PC-9 (cell line): ENCODE data around the gene TRMT61B. TPM values are rescaled to one million over a fixed set of nuclear protein-coding genes. Genes with fewer than 3 reads are reported as not detected.

Experiments
- BruUV-seq: library from RNA; stranded (reverse); fragments of 400-500 nt; replicated peaks from 2 replicates; lab custom pipeline; 2021; lab: Mats Ljungman, UMichigan
- CTCF ChIA-PET: fragments of 300-600 bp; sonication (Branson Sonifier 250); formaldehyde crosslinking; loops from one replicate; lab custom pipeline; 2022; ENCODE audit warnings: antibody characterized with exemption; lab: Charles Lee
- POLR2A ChIA-PET: fragments of 300-600 bp; sonication (Branson Sonifier 250); formaldehyde crosslinking; loops from one replicate; lab custom pipeline; 2022; ENCODE audit warnings: antibody characterized with exemption; ENCODE audit not compliant: unreplicated experiment; lab: Charles Lee
- DNase-seq, 2 experiments: peaks; one replicate each; pipeline versions ENCODE4 v3.0.0 to v3.0.0-alpha.2; 2015 to 2022; ENCODE audit warnings: mixed read lengths in 1 of 2
- H2AFZ ChIP-seq: fragments of 200-600 bp; sonication (generic); 2 replicates; pipeline ENCODE4 v1.8.1; 2017; ENCODE audit warnings: antibody characterized with exemption
- H3F3A ChIP-seq: fragments of 200-600 bp; sonication (generic); 2 replicates; pipeline ENCODE4 v1.8.1; 2017; ENCODE audit warnings: antibody characterized with exemption, mild to moderate bottlenecking, low read depth; ENCODE audit not compliant: insufficient read depth
- H3K27ac ChIP-seq: fragments of 200-600 bp; sonication (generic); 2 replicates; pipeline ENCODE4 v1.6.1; 2016; ENCODE audit warnings: mixed run types
- H3K27me3 ChIP-seq: fragments of 200-600 bp; sonication (generic); 2 replicates; pipeline ENCODE4 v1.6.1; 2016; ENCODE audit warnings: low read depth, mixed run types; ENCODE audit not compliant: insufficient read depth
- H3K36me3 ChIP-seq: fragments of 200-600 bp; sonication (generic); 2 replicates; pipeline ENCODE4 v1.6.1; 2016; ENCODE audit warnings: low read depth, mixed run types
- H3K4me1 ChIP-seq: fragments of 200-600 bp; sonication (generic); replicated peaks from 2 replicates; pipeline ENCODE4 v1.6.1; 2016; ENCODE audit warnings: mixed run types; ENCODE audit not compliant: insufficient read depth
- H3K4me2 ChIP-seq: fragments of 200-600 bp; sonication (generic); 2 replicates; pipeline ENCODE4 v1.6.1; 2017; ENCODE audit warnings: mixed run types
- H3K4me3 ChIP-seq: fragments of 200-600 bp; sonication (generic); 2 replicates; pipeline ENCODE4 v1.6.1; 2016; ENCODE audit warnings: mixed run types
- H3K79me2 ChIP-seq: fragments of 200-600 bp; sonication (generic); 2 replicates; pipeline ENCODE4 v1.6.1; 2017; ENCODE audit warnings: low read depth, mixed run types
- H3K9me2 ChIP-seq: fragments of 200-600 bp; sonication (generic); 2 replicates; pipeline ENCODE4 v1.8.1; 2017; ENCODE audit warnings: mild to moderate bottlenecking; ENCODE audit not compliant: insufficient read depth
- H3K9me3 ChIP-seq: fragments of 200-600 bp; sonication (generic); 2 replicates; pipeline ENCODE4 v1.8.1; 2016; ENCODE audit warnings: low read depth; ENCODE audit not compliant: insufficient read depth
- H4K20me1 ChIP-seq: fragments of 200-600 bp; sonication (generic); 2 replicates; pipeline ENCODE4 v1.8.1; 2017; ENCODE audit not compliant: insufficient read depth
- CTCF ChIP-seq: fragments of 200-600 bp; sonication (generic); conservative IDR thresholded peaks from 2 replicates; pipeline ENCODE4 v1.6.1; 2017; ENCODE audit warnings: mixed run types, antibody characterized with exemption, mild to moderate bottlenecking, moderate library complexity
- EZH2 ChIP-seq: fragments of 200-600 bp; sonication (generic); IDR thresholded peaks from 2 replicates; pipeline ENCODE4 v1.8.0; 2017; ENCODE audit warnings: antibody characterized with exemption, low read depth
- intact Hi-C: fragments of 100-400 bp; cut with micrococcal nuclease; formaldehyde crosslinking; loops from one replicate; pipeline ENCODE4 v1.10.0; 2022; ENCODE audit not compliant: unreplicated experiment
- total RNA-seq: library from RNA; stranded (reverse); gene quantifications from 2 replicates; pipeline ENCODE4 v1.2.3, GENCODE V29; 2021

The TRMT61B gene
- total RNA-seq, 1 experiment from 2014 or later = 21.1 TPM

DNA sequence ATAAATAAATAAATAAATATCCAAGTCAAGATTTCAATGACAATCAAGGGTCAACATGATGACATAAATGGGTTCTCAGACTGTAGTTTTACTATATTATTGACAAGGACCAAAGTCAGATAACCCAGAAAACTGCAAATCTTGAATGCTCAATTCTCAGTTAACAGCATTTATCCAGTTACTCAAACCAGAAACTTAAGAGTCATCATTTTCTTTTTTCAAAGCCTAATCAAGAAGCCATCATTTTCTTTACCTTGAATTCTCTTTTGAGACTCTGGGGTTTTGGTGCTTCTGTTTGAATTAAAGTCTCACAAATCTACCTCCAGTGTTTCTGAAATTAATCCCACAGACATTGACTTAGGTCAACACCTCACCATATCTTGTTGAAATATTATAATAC lies 14.1 kb downstream of the TRMT61B start:
- Histone ChIP-seq H3K36me3 (0 out of 2 replicates have a peak, but pooled peaks cover 13% of the 10 kb centered on the region), H3K9me3 (no peaks in the 10 kb centered on the region), H3K4me1 (no peaks in the 10 kb centered on the region), H3K27me3 (no peaks in the 10 kb centered on the region), H4K20me1 (no peaks in the 10 kb centered on the region), H2AFZ (no peak overlapping the region), H3K9me2 (no peaks in the 10 kb centered on the region), H3F3A (peaks cover 7% of the 10 kb centered on the region), H3K79me2 (no peaks in the 10 kb centered on the region), H3K4me2 (no peak overlapping the region), H3K4me3 (no peak overlapping the region), H3K27ac (no peak overlapping the region)
- BruUV-seq = no TSS peak
- ChIA-PET CTCF (no interaction called here), POLR2A (no interaction called here)
- TF ChIP-seq EZH2 (no peak), CTCF (no peak)
- intact Hi-C loops = no loop called here
- DNase-seq = no peak

DNA sequence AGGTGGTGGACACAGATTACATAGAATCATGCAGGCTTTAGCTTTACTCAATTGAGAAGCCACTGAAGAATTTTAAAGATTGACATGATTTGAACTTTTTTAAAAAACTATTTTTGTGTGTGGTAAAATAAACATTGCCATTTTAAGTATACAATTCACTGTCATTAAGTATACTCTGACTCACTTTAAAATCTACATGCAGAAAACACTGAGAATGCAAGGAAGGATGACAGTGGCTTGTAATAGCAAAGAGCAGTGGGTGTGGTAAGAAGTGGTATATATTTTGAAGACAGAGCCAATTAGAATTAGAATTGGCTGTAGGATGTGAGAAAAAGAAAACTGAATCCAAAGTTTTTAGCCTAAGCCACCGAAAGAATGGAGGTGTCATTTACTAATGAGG lies 14.9 kb downstream of the TRMT61B start:
- H3F3A ChIP-seq = peaks cover 7% of the 10 kb centered on the region
- H3K4me3 ChIP-seq = no peak overlapping the region
- TF ChIP-seq CTCF (no peak), EZH2 (no peak)
- DNase-seq = no peak
- CTCF ChIA-PET = no interaction called here
- BruUV-seq = no TSS peak
- no peak overlapping the region for H3K4me2 ChIP-seq
- POLR2A ChIA-PET = no interaction called here
- H3K27me3 ChIP-seq = no peaks in the 10 kb centered on the region
- no peaks in the 10 kb centered on the region for H3K9me3 ChIP-seq
- H3K79me2 ChIP-seq = no peaks in the 10 kb centered on the region
- no peaks in the 10 kb centered on the region for H3K4me1 ChIP-seq
- 0 out of 2 replicates have a peak, but pooled peaks cover 11% of the 10 kb centered on the region for H3K36me3 ChIP-seq
- intact Hi-C loops = no loop called here
- H2AFZ ChIP-seq = no peak overlapping the region
- no peak overlapping the region for H3K27ac ChIP-seq
- no peaks in the 10 kb centered on the region for H3K9me2 ChIP-seq
- no peaks in the 10 kb centered on the region for H4K20me1 ChIP-seq

DNA sequence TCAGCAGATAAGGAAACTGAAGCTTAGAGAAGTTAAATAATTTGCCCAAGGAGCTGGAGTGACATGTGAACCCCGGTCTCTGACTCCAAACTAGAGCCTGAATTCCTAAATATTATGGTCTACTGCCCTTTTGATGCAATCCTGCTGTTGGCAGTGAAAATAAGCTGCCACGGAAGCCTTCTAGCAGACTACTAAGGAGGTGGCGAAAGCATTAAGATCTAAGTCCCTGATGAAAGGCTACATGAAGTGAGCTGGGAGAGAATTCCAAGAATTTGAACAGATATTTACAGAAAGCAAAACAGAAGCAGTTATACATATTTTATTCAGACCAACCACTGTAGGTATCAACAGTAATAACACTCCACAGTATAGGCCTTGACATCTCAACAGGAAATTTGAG lies 28.1 kb downstream of the TRMT61B start:
- DNase-seq = no peak
- Histone ChIP-seq H3K9me2 (no peaks in the 10 kb centered on the region), H3K4me3 (no peak overlapping the region), H4K20me1 (no peaks in the 10 kb centered on the region; the same call in 1 of the 2 replicates), H3F3A (peaks cover 6% of the 10 kb centered on the region), H3K27ac (no peak overlapping the region), H3K27me3 (no peaks in the 10 kb centered on the region), H2AFZ (no peak overlapping the region), H3K4me1 (no peaks in the 10 kb centered on the region), H3K79me2 (no peaks in the 10 kb centered on the region), H3K9me3 (no peaks in the 10 kb centered on the region), H3K36me3 (no peaks in the 10 kb centered on the region), H3K4me2 (no peak overlapping the region)
- ChIA-PET CTCF (no interaction called here), POLR2A (no interaction called here)
- no peak for TF ChIP-seq CTCF
- no peak for TF ChIP-seq EZH2
- intact Hi-C loops = no loop called here
- BruUV-seq = no TSS peak
